G401 (cell line): Measurements from ENCODE around the gene ANKS1A. TPM values are rescaled to one million over a fixed set of nuclear protein-coding genes. Genes with fewer than 3 reads are reported as not detected.
"Not testable (repeated sequence)": the region's sequence is repeated elsewhere in the genome, so short reads cannot be mapped to it uniquely, and the experiment has no call there.

ENCODE experiments used
- DNase-seq: peaks from one replicate; pipeline ENCODE4 v3.0.0-alpha.2; 2015; ENCODE audit warnings: low spot score
- in situ Hi-C: cut with HindIII; loops from 2 replicates; pipeline ENCODE4 v1.10.0; 2016; ENCODE audit warnings: low sequenced_read_pairs, mixed read lengths
- total RNA-seq: library from RNA; depleted of rRNA; stranded (reverse); fragments of >200 nt; shearing (Covaris generic); gene quantifications from 2 replicates; pipeline ENCODE4 v1.2.3, GENCODE V29; 2014; rRNA removed

Gene ANKS1A
- total RNA-seq, 1 experiment from 2014 or later: 14.2 TPM

GRCh38 chr6:35106061-35106460, 217.0 kb downstream of the ANKS1A start:
- in situ Hi-C loops, DNase-seq: not testable (repeated sequence)

GRCh38 chr6:35107208-35107607, 218.2 kb downstream of the ANKS1A start:
- in situ Hi-C loops, DNase-seq: not testable (repeated sequence)

GRCh38 chr6:35107761-35108160, 218.7 kb downstream of the ANKS1A start:
- DNase-seq, in situ Hi-C loops: not testable (repeated sequence)

- in situ Hi-C loops: no loop called here
- no peak for DNase-seq
Measured at GRCh38 chr6:35108309-35108885, 219.3 kb downstream of the ANKS1A start.

- no peak for DNase-seq
- in situ Hi-C loops: no loop called here
Measured at GRCh38 chr6:35120746-35121145, 231.7 kb downstream of the ANKS1A start.

GRCh38 chr6:35124356-35124755, 235.3 kb downstream of the ANKS1A start:
- in situ Hi-C loops: no loop called here
- DNase-seq: no peak

GRCh38 chr6:35128042-35128441, 239.0 kb downstream of the ANKS1A start:
- no peak for DNase-seq
- in situ Hi-C loops: no loop called here

- in situ Hi-C loops: no loop called here
- DNase-seq: peak; percentile 69
Measured at GRCh38 chr6:35128496-35128895, 239.4 kb downstream of the ANKS1A start.

GRCh38 chr6:35136185-35136584, 247.1 kb downstream of the ANKS1A start:
- DNase-seq: no peak
- in situ Hi-C loops: no loop called here

- DNase-seq, in situ Hi-C loops: not testable (repeated sequence)
Measured at GRCh38 chr6:35138191-35138590, 249.1 kb downstream of the ANKS1A start.

- in situ Hi-C loops: no loop called here
- DNase-seq: no peak
Measured at GRCh38 chr6:35139470-35139869, 250.4 kb downstream of the ANKS1A start.

GRCh38 chr6:35139924-35140638, 251.0 kb downstream of the ANKS1A start:
- DNase-seq: peak; percentile 81

GRCh38 chr6:35140639-35141006, 251.6 kb downstream of the ANKS1A start:
- DNase-seq: no peak
- in situ Hi-C loops: no loop called here

More at GRCh38 chr6:35139924-35140638, 251.0 kb downstream of the ANKS1A start:
- in situ Hi-C loops: no loop called here

Other genes starting within 250 kb of the ANKS1A start
- gene ILRUN, start 192.5 kb upstream of the ANKS1A start, total RNA-seq: 39.3 and 51.4 TPM in 2 replicates
- 389 and 447 TPM in 2 replicates for gene SNRPC, start 131.8 kb upstream of the ANKS1A start, total RNA-seq
- 4.6 and 6.5 TPM in 2 replicates for gene BLTP3A, start 97.2 kb upstream of the ANKS1A start, total RNA-seq
- 69.3 and 79.8 TPM in 2 replicates for gene TAF11, start 1.2 kb upstream of the ANKS1A start, total RNA-seq